KMS-11 (cell line): ENCODE results near the gene PCF11.

Source experiments
- H2AFZ ChIP-seq: fragments of 200-600 bp; sonication (generic); 2 replicates; pipeline ENCODE4 v1.6.1; 2016; ENCODE audit warnings: antibody characterized with exemption, mixed run types, low read depth
- H3K27ac ChIP-seq: fragments of 200-600 bp; sonication (generic); 2 replicates; pipeline ENCODE4 v1.6.1; 2016; ENCODE audit warnings: mild to moderate bottlenecking, mixed run types
- H3K27me3 ChIP-seq: fragments of 200-600 bp; sonication (generic); 2 replicates; pipeline ENCODE4 v1.6.1; 2017; ENCODE audit warnings: mild to moderate bottlenecking, low read depth, mixed run types, moderate library complexity; ENCODE audit not compliant: insufficient read depth
- H3K36me3 ChIP-seq: fragments of 200-600 bp; sonication (generic); 2 replicates; pipeline ENCODE4 v1.6.1; 2017; ENCODE audit warnings: mild to moderate bottlenecking, mixed run types; ENCODE audit not compliant: insufficient read depth
- H3K4me1 ChIP-seq: fragments of 200-600 bp; sonication (generic); 2 replicates; pipeline ENCODE4 v1.6.1; 2016; ENCODE audit warnings: mild to moderate bottlenecking, low read depth, mixed run types; ENCODE audit not compliant: poor library complexity, severe bottlenecking
- H3K4me2 ChIP-seq: fragments of 200-600 bp; sonication (generic); 2 replicates; pipeline ENCODE4 v1.7.0; 2016; ENCODE audit warnings: mild to moderate bottlenecking, mixed run types
- H3K4me3 ChIP-seq: fragments of 200-600 bp; sonication (generic); IDR thresholded peaks from 2 replicates; pipeline ENCODE4 v1.6.1; 2017; ENCODE audit warnings: low read depth, low read length, mixed read lengths; ENCODE audit not compliant: insufficient read depth
- H3K79me2 ChIP-seq: fragments of 200-600 bp; sonication (generic); 2 replicates; pipeline ENCODE4 v1.6.1; 2016; ENCODE audit warnings: low read depth, mixed run types; ENCODE audit not compliant: insufficient read depth
- H3K9ac ChIP-seq: fragments of 200-600 bp; sonication (generic); 2 replicates; pipeline ENCODE4 v1.6.1; 2016; ENCODE audit warnings: mild to moderate bottlenecking, mixed run types
- H4K20me1 ChIP-seq: fragments of 200-600 bp; sonication (generic); 2 replicates; pipeline ENCODE4 v1.6.1; 2016; ENCODE audit warnings: mild to moderate bottlenecking, mixed run types; ENCODE audit not compliant: insufficient read depth
- CTCF ChIP-seq: fragments of 200-600 bp; sonication (generic); conservative IDR thresholded peaks from 2 replicates; pipeline ENCODE4 v1.6.1; 2017; ENCODE audit warnings: low read depth, mild to moderate bottlenecking, antibody characterized with exemption, low read length, moderate library complexity, mixed read lengths

PCF11 gene

GRCh38 chr11:83116015-83116641 is 40.8 kb upstream of the PCF11 start:
- Histone ChIP-seq H3K4me2 (no peak overlapping the region), H3K27ac (no peak overlapping the region), H2AFZ (no peak overlapping the region), H3K4me1 (peaks cover 19% of the 10 kb centered on the region), H3K79me2 (no peaks in the 10 kb centered on the region), H4K20me1 (no peaks in the 10 kb centered on the region), H3K4me3 (no peak overlapping the region), H3K27me3 (no peaks in the 10 kb centered on the region), H3K9ac (no peak overlapping the region), H3K36me3 (no peaks in the 10 kb centered on the region)
- TF ChIP-seq CTCF = no peak

GRCh38 chr11:83118814-83119213 is 38.1 kb upstream of the PCF11 start:
- no peak overlapping the region for H3K4me3 ChIP-seq
- H3K27ac ChIP-seq = no peak overlapping the region
- no peak overlapping the region for H3K4me2 ChIP-seq
- TF ChIP-seq CTCF = no peak
- H2AFZ ChIP-seq = no peak overlapping the region
- no peaks in the 10 kb centered on the region for H3K36me3 ChIP-seq
- no peaks in the 10 kb centered on the region for H3K79me2 ChIP-seq
- no peak overlapping the region for H3K9ac ChIP-seq
- H4K20me1 ChIP-seq = no peaks in the 10 kb centered on the region
- H3K4me1 ChIP-seq = peaks cover 39% of the 10 kb centered on the region
- no peaks in the 10 kb centered on the region for H3K27me3 ChIP-seq

GRCh38 chr11:83119216-83119615 is 37.7 kb upstream of the PCF11 start:
- Histone ChIP-seq H3K27me3 (no peaks in the 10 kb centered on the region), H3K9ac (no peak overlapping the region), H2AFZ (no peak overlapping the region), H3K4me3 (no peak overlapping the region), H3K4me1 (peaks cover 39% of the 10 kb centered on the region), H3K36me3 (no peaks in the 10 kb centered on the region), H3K79me2 (no peaks in the 10 kb centered on the region), H3K27ac (no peak overlapping the region), H4K20me1 (no peaks in the 10 kb centered on the region), H3K4me2 (no peak overlapping the region)
- no peak for TF ChIP-seq CTCF

DNA sequence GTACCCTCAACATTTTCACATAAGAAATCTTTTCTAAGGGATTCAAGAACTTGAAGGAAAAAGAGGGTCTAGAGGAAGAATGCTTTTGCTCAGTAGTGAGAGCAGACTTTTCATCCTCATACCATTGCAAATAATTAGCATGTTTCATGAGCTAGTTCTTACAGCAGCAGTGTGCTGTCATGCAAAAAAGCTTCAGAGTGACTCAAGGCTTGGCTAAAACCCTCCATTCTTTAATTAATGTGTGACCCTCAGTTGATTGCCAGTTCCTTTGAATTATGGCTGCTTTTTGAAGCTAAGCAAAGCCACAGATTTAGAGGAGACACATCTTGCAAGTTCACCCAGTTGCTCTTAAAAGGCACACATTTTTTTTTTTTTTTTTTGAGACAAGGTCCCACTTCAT is 36.6 kb upstream of the PCF11 start:
- TF ChIP-seq CTCF = no peak
- H3K4me1 ChIP-seq = peaks cover 39% of the 10 kb centered on the region
- H3K79me2 ChIP-seq = no peaks in the 10 kb centered on the region
- H3K27me3 ChIP-seq = no peaks in the 10 kb centered on the region
- no peak overlapping the region for H2AFZ ChIP-seq
- H3K4me2 ChIP-seq = no peak overlapping the region
- no peak overlapping the region for H3K4me3 ChIP-seq
- no peaks in the 10 kb centered on the region for H3K36me3 ChIP-seq
- H3K9ac ChIP-seq = no peak overlapping the region
- H4K20me1 ChIP-seq = no peaks in the 10 kb centered on the region
- H3K27ac ChIP-seq = no peak overlapping the region
